Measurements from ENCODE around the gene PLAAT3.
"Not testable (repeated sequence)": the region's sequence is repeated elsewhere in the genome, so short reads cannot be mapped to it uniquely, and the experiment has no call there.

The PLAAT3 gene

GRCh38 chr11:63608353-63609345, 5.6 kb downstream of the PLAAT3 start:
- no peak for DNase-seq

DNA sequence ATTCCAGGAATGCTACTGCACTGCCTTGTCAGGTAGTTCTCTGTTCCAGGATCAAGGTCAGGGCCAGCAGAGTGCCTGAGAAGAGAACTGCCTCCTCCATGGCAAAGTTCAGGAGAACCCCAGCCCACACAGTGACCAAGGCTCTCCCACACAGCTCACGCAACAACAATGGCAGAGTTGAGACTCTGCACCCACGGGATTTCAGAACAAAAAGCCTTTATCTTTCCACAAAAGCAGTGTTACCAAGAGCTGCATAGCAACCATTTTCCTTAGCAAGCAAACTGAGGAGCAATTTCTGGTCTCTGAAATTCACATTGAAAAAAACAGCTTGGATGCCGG, 11.1 kb downstream of the PLAAT3 start:
- no peak for DNase-seq

GRCh38 chr11:63602290-63603179, 11.7 kb downstream of the PLAAT3 start:
- DNase-seq: not testable (repeated sequence)

DNA sequence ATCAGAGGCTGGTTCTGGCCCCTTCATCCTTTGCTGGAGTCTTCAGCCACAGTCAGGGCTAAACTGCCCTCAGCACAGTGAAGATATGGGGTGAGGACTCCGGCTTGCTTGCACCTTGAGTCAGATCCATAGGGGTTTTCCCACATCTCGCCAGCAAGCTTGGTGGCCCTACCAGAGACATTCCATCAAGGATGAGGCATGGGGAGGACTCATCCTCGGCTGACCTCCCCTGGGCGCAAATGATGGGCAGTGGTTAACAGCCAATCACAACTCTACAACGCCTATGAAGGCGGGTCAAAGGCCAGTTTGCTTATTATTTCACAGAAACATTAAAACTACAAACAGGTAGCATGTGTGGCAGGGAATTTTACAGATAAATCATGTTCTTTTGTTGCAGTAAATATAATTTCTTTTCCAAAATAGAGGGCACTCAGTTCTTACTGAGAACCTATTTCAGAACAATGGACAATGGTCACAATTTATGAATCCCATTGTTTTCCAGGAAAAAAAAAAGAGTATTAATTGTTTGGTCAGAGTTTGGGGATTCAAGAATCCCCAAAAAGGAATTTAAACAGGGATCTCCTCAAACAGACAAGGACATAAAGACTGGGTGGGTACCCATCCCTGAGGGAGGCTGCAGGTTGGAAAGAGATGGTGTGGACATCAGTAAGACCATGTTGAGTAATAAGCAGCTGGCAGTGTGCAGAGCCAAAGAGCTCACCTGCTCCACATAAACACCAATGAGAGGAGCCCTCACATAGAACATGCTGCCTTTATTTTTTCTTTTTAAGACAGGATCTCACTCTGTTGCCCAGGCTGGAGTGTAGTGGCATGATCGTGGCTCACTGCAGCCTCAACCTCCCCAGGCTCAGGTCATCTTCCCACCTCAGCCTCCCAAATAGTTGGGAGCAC, 14.8 kb downstream of the PLAAT3 start:
- DNase-seq: no peak

DNA sequence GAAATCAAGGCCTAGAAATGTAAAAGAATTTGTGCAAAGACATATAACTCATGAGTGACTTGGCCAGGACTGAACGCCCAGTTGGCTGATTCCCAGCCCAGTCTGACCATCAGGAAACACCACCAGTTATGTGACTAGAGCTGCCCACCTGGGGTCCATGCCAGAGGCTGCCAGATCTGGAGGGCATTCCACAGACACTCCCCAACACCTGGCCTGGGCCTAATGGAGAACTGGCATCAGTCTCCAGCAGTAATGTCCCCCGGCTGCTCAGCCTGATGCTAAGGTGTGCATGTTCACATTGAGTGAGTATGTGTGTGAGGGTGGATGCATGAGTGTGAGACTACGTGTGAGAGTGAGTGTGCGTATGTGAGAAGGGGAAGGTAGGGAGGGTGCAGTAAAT, 15.7 kb downstream of the PLAAT3 start:
- no peak for DNase-seq

DNA sequence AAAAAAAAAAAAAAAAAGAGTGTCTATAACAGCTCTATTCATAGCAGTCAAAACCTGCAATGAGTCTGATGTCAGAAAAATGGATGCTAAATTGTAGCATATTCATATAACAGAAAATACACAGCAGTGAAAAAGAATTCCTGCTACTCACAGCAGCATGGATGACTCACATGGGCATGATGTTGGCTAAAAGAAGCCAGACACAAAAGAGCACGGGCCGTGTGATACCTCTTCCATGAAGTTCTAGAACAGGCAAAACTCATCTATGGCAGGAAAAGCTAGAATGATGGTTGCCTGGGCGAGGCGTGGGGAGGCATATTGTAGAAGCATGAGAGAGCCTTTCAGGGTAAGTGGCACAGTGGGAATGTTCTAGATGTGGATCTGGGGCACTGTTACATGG, 18.9 kb downstream of the PLAAT3 start:
- DNase-seq: no peak

- DNase-seq: no peak
Measured at GRCh38 chr11:63592975-63593395, 21.2 kb downstream of the PLAAT3 start.

DNA sequence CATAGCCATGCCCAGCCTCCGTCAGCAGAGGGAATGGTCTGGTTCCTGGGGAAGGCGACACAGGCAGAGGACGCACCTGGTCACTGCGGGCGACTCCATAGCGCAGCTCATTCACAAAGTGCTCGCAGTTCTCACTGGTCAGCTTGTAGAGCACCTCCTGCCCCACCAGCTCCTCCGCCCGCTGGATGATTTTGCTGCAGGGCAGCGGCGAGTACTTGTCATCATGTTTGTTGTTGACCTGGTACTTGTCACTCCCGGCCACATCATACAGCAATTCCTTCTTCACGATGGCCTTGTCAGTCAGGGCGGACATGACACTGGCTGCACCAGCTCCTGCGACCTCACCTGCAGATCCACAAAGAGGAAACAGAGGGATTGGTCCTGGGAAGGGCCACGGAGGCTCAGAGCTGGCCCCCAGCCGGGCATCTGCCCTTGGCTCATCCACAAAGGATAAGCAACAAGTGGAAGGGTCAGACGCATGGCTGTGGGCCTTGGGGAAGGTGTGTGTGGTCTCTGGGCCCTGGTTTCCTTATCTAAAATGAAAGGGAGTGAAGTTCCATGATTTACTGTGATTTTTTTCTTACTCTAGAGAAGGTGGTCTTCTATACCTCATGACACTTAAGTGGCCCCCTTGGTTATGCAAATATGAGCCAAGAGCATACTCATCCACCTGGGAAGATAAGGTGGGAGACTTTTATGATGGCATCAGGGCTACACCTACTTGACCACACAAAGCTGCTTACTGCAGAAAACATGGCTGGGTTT, 24.0 kb downstream of the PLAAT3 start:
- DNase-seq: no peak

GRCh38 chr11:63589000-63589399, 25.2 kb downstream of the PLAAT3 start:
- DNase-seq: no peak

GRCh38 chr11:63586451-63587166, 27.6 kb downstream of the PLAAT3 start:
- DNase-seq: no peak

DNA sequence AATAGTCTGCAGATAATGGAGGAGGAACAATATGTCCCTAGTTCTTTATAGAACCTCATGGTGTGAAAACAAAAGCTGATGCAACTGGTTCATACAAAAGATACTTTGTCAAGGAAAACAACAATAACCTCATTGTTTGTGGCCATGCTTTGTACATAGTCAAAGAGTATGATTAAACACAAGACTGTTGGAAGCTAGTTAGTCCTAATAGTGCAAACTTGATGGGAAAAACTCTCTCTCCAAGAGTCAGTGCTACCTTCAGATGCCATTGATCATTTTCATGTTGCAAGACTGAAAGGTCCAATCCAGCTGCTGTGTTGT, 30.9 kb downstream of the PLAAT3 start:
- no peak for DNase-seq

GRCh38 chr11:63581224-63581623, 33.0 kb downstream of the PLAAT3 start:
- DNase-seq: not testable (repeated sequence)

DNA sequence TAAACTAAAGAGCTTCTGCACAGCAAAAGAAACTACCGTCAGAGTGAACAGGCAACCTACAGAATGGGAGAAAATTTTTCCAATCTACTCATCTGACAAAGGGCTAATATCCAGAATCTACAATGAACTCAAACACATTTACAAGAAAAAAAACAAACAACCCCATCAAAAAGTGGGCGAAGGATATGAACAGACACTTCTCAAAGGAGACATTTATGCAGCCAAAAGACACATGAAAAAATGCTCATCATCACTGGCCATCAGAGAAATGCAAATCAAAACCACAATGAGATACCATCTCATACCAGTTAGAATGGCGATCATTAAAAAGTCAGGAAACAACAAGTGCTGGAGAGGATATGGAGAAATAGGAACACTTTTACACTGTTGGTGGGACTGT, 35.4 kb downstream of the PLAAT3 start:
- not testable (repeated sequence) for DNase-seq

DNA sequence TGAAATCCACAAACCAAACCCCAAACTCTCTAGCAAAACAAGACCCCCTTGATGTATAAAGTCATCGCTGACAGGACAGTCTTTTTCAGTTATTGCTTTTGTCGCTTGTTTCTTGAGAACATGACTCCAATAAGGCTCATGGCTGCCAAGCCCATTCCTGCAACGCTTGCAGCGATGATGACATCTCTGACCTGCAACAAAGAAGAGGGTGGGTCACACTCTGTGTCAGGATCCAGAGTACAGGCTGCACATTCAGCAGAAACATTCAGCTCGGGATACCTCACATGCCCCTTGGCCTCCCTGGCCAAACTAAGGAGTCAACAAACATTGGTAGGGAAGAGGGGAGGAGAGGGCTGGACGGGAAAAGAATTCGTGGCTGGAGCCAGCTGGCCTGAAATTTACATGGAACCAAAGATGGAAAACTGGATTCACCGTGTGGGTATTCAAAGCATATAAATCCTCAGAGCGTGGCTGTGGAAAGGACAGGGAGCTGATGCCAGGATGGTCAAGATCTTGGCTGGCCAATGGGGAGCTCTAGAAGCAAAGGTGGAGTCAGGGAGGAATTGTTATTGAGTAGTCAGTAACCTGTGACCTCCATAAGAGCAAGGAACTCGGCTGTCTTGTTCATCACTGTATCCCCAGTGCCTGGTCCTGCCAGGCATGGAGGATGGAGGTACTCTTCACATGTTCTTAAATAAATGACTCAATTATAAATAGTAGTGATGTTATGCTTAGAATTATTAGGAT, 39.2 kb downstream of the PLAAT3 start:
- no peak for DNase-seq

DNA sequence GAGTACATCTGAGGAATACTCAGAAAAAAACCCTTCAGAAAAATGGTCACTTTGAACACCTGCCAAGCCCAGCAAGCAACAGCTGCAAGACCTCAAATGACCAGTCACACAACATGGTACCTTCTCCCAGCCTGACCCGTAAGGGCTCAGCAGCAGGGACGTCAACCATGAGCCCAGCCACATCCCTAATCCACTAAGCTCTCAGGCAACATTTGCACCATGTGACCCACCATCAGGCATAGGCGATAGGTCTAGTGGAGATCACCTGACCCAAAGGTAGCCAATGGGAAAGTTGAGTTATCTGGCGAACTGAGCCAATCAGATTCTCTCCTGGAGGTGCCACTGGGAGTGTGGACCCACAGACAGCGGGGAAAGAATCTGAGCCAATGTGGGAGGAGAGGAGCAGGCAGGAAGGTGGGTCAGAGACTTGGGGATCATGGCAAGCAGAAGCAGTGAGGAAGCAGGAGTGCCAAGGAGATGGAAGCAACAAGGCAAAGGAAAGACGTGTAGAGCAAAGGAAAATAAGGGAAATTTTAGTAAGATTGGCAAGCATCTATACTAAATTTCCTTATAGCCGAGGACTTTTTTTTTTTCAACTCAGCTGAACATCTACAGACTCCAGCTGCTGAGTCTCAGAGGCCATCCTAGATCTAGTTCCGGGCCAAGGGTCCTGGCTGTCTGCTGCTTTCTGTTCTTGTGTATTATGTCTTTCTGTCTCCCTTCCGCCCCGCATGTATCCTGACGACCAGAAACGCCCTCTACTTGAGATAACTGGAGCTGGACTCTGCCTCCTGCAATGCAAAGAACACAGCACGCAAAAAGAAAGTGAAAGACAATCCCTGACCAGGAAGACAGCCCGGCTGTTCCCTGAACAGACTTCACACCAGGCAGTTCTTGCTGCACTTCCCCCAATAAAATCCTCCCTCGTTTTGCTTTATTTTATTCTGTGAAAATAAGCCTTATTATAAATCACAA, 40.1 kb downstream of the PLAAT3 start:
- peak; percentile 55 for DNase-seq

DNA sequence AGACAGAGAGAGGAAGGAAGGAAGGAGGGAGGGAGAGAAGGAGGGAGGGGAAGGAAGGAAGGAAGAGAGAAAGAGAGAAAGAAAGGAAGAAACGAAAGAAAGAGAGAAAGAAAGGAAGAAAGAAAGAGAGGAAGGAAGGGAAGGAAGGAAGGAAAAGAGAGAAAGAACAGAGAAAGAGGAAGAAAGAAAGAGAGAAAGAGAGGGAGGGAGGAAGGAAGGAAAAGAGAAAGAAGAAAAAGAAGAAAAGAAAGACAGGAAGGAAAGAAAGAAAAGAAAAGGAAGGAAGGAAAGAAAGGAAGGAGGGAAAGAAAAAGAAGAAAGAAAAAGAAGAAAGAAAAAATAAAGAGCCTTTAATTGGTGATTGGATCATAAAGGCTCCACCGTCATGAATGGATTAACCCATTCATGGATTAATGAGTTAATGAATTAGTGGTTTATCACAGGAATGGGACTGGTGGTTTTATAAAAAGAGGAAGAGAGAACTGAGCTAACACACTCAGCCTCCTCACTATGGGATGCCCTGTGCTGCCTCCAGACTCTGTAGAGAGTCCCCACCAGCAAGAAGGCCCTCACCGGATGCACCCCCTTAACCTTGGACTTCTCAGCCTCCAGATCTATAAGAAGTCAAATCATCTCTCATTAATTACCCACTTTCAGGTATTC, 42.1 kb downstream of the PLAAT3 start:
- no peak for DNase-seq

DNA sequence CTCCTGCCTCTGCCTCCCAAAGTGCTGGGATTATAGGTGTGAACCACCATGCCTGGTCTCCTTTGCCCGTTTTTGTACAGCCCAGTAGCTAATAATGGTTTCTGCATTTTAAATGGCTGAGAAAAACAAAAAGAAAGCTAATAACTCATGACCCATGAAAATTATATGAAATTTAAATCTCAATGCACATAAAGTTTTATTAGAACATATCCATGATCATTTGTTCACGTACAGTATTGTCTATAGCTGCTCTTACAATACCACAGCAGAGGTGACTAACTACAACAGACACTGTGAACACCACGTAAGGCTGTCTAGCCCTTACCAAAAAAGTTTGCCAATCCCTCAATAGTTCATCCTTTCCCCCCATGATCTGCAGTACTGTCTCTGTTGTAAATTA, 44.7 kb downstream of the PLAAT3 start:
- DNase-seq: no peak

DNA sequence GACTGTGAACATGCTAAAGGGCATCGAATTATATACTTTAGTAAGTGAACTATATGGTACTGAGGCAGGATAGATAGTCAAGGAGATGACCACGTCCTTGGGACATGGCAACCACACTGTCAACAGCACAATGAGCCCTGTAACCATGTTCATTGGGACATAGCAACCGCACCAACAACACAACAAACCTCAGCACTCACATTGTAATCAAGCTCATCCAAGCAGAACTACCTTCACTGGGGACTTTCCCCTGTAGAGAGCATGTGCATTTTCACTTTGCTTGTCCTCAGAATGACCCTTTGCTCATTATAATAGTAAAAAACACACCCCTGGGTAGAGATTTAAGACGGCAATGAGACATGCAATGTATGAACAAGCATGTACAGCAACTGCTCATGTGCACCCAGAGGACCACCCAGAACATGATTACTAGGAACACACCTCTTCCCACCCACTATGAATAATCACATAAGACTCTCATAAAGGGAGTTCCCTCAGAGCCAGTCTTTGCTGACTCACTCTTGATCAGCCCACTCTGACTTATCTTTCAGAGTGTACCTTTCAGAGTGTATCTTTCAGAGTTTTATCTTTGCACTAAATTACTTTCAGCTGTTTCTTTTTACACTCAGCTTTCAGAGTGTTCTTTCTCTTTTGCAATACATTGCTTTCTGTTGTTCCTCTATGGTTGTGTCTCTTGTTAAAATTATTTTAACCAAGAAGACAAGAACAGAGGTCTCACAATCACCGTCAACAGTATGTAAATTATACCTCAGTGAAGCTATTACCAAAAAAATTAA, 47.0 kb downstream of the PLAAT3 start:
- peak; percentile 44 for DNase-seq

Data from left hindlimb (tissue), 1 donor.